Right atrium auricular region (tissue), 2 donors: ENCODE results near the gene ATG2B. TPM values are rescaled to one million over a fixed set of nuclear protein-coding genes. Genes with fewer than 3 reads are reported as not detected.

Source experiments
- DNase-seq: peaks from one replicate; pipeline ENCODE4 v3.0.0-alpha.2; 2019; ENCODE audit warnings: low spot score
- H3K27ac ChIP-seq, 2 donors: fragments of 200-600 bp; sonication (generic); 1 replicate in 1 of 2; 2 replicates in 1 of 2; pipeline ENCODE4 v1.5.1; 2016 to 2019
- H3K27me3 ChIP-seq, 2 donors: fragments of 200-600 bp; sonication (generic); one replicate each; pipeline versions ENCODE4 v1.5.1 to v1.6.0; 2017 to 2019
- H3K36me3 ChIP-seq: fragments of 200-600 bp; sonication (generic); one replicate; pipeline ENCODE4 v1.5.1; 2016
- H3K4me1 ChIP-seq, 2 donors: fragments of 200-600 bp; sonication (generic); one replicate each; pipeline versions ENCODE4 v1.5.1 to v1.6.0; 2017 to 2019
- H3K4me3 ChIP-seq, 2 donors: fragments of 200-600 bp; sonication (generic); 1 replicate in 1 of 2; 2 replicates in 1 of 2; pipeline ENCODE4 v1.5.1; 2017 to 2019; ENCODE audit warnings: mild to moderate bottlenecking in 1 of 2, moderate library complexity in 1 of 2
- H3K9me3 ChIP-seq, 2 donors: fragments of 200-600 bp; sonication (generic); one replicate each; pipeline ENCODE4 v1.5.1; 2019
- CTCF ChIP-seq, 2 donors: fragments of 200-600 bp; sonication (generic); IDR thresholded peaks; one replicate each; pipeline ENCODE4 v1.5.1; 2019; ENCODE audit warnings: antibody characterized with exemption in 2 of 2
- total RNA-seq, 2 donors: library from RNA; depleted of rRNA; stranded (reverse); fragments of >200 nt; gene quantifications; one replicate each; pipeline ENCODE4 v1.1.0, GENCODE V29; 2016

ATG2B gene
- total RNA-seq, 2 donors from 2014 or later: 15.1 to 16.2 TPM

GRCh38 chr14:96398432-96398831 lies 35.3 kb upstream of the ATG2B start:
- H3K4me1 ChIP-seq: no peaks in the 10 kb centered on the region
- no peak for DNase-seq
- H3K36me3 ChIP-seq: no peaks in the 10 kb centered on the region
- TF ChIP-seq CTCF (IDR thresholded peaks at IDR 0.05): no peak
- no peaks in the 10 kb centered on the region for H3K27me3 ChIP-seq
- H3K9me3 ChIP-seq: no peaks in the 10 kb centered on the region
- H3K27ac ChIP-seq: no peak overlapping the region
- H3K4me3 ChIP-seq: no peak overlapping the region

GRCh38 chr14:96394047-96394815 lies 31.1 kb upstream of the ATG2B start:
- no peak for DNase-seq
- Histone ChIP-seq H3K36me3 (no peaks in the 10 kb centered on the region), H3K4me1 (peaks cover 0 to 15% of the 10 kb centered on the region in 2 donors), H3K27ac (no peak overlapping the region), H3K4me3 (no peak overlapping the region), H3K9me3 (no peaks in the 10 kb centered on the region), H3K27me3 (no peaks in the 10 kb centered on the region)
- TF ChIP-seq CTCF (IDR thresholded peaks at IDR 0.05): no peak

GRCh38 chr14:96393071-96393691 lies 30.0 kb upstream of the ATG2B start:
- H3K4me3 ChIP-seq: no peak overlapping the region

GRCh38 chr14:96391293-96392118 lies 28.4 kb upstream of the ATG2B start:
- peaks cover 0 to 15% of the 10 kb centered on the region in 2 donors for H3K4me1 ChIP-seq
- peak; percentile 95 for DNase-seq
- H3K9me3 ChIP-seq: no peaks in the 10 kb centered on the region
- no peaks in the 10 kb centered on the region for H3K36me3 ChIP-seq
- H3K27me3 ChIP-seq: no peaks in the 10 kb centered on the region
- H3K27ac ChIP-seq: peak overlapping the region; percentile 63 to 68
- TF ChIP-seq CTCF (IDR thresholded peaks at IDR 0.05): peak in 1 of 2 donors; percentile 9
- H3K4me3 ChIP-seq: peak overlapping the region; percentile 65 to 84

More at GRCh38 chr14:96393071-96393691, 30.0 kb upstream of the ATG2B start:
- no peaks in the 10 kb centered on the region for H3K27me3 ChIP-seq
- no peaks in the 10 kb centered on the region for H3K9me3 ChIP-seq
- no peak for DNase-seq
- no peaks in the 10 kb centered on the region for H3K36me3 ChIP-seq
- peaks cover 0 to 15% of the 10 kb centered on the region in 2 donors for H3K4me1 ChIP-seq
- no peak overlapping the region for H3K27ac ChIP-seq
- TF ChIP-seq CTCF (IDR thresholded peaks at IDR 0.05): no peak

GRCh38 chr14:96390965-96391292 lies 27.8 kb upstream of the ATG2B start:
- no peak for DNase-seq
- peak overlapping the region; percentile 63 to 68 for H3K27ac ChIP-seq
- no peaks in the 10 kb centered on the region for H3K27me3 ChIP-seq
- peak overlapping the region; percentile 65 to 84 for H3K4me3 ChIP-seq
- peaks cover 0 to 15% of the 10 kb centered on the region in 2 donors for H3K4me1 ChIP-seq
- TF ChIP-seq CTCF (IDR thresholded peaks at IDR 0.05): no peak
- no peaks in the 10 kb centered on the region for H3K36me3 ChIP-seq
- no peaks in the 10 kb centered on the region for H3K9me3 ChIP-seq
